HG02981 (cell line): ENCODE data around the gene TTC7B.

Experiments
- ATAC-seq: cut with Tn5 transposase; IDR thresholded peaks from one replicate; pipeline ENCODE4 v1.9.1; 2021; ENCODE audit warnings: mild to moderate bottlenecking, moderate library complexity; ENCODE audit not compliant: unreplicated experiment

TTC7B gene

DNA sequence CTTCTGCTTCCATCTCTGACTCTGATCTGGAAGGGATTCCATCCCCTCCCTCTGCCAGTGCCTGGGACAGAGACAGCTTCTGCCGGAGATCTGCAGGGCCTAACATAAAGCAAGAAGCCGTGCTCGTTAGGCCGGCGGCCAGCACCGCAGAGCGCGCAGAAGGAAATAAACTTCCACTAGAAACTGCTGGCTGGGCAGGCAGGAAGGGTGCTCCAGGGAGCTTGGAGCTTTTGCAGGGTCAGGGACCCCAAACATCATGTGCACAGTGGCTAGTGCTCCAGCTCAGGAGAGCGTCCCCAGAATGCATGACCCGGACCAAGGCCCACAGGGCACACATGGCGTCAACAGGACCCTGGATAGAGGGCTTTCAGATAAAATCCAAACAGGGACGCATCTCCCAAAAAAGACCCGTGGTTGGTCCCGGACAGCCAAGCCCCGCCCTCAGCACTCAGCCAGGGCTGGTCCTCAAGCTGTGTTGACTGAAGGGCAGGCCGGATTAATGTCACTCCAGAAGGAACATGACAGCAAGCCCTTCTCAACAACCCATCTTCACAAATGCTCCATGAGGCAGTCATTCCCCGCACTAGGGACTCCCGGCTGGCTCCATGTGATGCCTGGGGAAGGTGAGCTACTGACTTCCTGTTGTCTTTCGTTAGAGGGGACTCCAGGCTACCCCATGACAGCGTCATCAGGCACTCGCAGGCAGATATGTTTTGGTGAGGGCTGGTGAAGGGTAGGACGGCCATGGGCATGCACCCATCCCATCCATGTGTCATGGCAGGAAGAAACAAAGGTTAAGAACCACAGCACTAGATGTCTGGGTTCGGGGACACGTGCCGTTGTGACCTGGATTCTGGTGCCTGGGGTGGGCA lies 297.9 kb downstream of the TTC7B start:
- no peak for ATAC-seq

DNA sequence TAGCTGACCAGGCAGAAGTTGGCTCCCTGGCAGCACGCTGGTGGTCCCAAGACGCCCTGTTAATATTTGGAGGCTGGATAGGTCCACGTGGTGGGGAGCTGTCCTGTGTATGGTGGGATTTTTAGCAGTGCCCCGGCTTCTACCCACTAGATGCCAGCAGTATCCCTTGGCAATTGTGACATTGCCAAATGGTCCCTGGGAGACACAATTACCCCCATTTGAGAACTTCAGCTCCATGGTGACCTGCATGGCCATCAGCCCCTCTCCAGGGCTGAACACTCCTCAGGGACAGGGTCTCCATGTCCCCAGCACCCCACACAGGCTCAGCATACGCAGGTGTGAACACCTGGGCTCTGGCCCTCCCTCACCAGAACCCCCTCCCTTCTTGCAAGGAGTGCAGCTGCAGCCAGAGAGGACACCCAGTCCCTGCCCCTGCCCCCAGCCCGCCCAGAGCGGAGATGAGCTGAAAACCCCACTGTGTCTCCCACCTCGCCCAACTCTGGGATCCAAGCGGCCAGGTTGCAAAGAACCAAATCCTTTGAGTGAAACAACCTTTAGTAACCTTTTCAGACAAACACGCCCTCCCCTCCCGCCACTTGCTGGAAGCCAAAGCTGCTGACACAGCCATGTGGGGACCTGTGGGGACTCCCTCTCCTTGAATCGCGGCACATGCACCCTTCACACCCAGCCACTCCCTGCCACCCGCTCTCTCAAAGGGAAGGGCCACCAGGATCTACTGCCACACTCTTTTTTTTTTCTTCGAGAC lies 299.0 kb downstream of the TTC7B start:
- ATAC-seq, result no peak

DNA sequence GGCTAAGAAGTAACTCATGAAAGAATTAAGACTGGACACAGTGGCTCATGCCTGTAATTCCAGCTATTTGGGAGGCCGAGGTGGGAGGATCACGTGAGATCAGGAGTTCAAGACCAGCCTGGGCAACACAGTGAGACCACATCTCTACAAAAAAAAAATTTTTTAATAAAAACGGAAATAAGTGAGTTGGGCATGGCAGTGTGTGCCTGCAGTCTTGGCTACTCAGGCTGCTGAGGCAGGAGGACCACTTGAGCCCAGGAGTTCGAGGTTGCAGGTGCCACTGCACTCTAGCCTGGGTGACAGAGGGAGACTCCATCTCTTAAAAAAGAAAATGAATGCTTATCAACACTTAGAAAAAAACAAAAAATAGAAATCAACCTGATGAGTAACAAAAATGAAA lies 301.7 kb downstream of the TTC7B start:
- ATAC-seq, result no peak

DNA sequence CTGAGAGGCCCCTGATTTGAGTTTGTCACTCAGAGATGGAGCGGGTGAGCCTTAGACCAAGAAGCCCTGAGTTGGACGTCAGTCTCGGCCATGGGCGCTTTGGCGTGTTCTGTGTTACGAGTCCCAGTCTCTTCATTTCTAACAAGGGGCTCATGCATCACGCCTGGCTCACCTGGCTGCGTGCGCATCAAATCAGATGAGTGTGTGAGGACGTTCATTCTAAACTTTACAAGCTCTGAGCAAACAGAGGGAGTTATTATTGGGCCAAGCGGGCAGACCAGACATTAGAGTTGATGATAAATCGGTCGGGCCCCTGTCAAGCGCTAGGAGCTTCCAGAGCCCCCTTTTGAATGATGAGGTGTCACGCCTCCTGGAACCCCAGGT lies 302.2 kb downstream of the TTC7B start:
- ATAC-seq, result no peak

DNA sequence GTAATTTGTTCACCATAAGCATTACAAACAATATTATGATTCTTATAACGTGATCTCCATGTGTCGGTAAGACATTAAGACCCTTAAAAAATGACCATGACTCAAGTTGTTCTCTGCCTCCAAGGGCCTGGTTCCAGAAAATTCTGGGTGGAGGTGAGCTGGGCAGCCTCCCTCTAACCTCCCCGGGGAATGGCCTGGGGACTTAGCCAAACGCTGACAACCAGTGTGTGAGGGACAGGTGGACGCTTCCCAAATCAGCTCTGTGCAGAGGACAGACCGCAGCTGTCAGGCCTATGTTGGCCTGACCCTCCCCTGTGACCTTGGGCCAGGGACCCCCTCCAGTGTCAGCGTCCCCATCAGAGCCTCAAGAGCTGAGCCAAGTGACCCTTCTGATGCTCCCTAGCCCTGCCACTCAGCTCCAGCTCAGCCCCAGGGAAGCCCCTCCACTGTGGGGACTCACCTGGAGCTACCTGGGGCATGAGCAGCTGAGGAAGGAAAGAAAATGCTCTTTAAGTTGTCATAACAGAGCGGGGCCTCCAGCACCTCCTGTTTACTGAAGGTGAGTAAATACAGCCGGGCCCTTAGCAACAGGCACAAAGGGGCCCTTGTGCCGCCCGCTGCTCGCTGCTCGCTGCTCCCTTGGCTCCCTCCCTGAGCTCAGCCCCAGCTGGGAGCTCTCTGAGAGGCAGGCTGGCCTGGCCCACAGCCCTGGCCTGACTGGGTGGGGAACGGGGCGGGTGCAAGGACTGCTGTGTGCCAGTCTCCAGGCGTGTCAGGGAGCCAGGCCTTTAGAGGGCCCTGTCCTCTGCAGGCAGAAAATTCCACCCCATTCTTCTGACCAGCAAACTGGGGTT lies 302.8 kb downstream of the TTC7B start:
- no peak for ATAC-seq

DNA sequence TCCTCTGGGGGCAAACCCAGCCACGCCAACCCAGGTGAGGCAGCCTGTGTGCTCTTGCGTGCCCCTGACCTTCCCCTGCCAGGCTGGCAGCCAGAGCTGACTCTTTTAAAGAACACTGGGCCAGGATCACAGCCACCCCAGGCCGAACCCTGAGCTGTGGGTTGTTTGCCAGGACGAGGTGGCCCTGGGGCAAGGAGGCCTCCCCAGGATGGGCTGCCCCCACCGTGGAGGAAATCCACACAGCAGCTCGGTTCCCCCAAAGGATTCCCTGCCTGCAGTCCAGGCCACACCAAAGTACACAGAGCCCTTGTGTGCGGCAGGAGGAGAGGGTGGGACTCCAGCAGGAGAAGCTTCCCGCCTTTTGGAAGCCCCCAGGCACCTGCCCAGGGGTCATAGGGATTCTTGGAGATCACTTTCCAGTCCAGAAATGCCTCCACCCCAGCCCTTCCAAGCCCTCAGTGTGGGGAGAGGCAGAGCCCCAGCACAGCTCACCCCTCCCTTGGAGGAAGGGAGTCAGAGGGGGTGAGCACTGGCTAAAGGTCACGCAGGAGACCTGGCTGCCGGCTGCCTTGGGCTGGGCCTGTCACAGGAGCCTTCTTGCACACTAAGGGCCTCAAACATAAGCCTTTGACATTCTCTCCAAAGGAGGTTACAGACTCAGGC lies 303.8 kb downstream of the TTC7B start:
- no peak for ATAC-seq

DNA sequence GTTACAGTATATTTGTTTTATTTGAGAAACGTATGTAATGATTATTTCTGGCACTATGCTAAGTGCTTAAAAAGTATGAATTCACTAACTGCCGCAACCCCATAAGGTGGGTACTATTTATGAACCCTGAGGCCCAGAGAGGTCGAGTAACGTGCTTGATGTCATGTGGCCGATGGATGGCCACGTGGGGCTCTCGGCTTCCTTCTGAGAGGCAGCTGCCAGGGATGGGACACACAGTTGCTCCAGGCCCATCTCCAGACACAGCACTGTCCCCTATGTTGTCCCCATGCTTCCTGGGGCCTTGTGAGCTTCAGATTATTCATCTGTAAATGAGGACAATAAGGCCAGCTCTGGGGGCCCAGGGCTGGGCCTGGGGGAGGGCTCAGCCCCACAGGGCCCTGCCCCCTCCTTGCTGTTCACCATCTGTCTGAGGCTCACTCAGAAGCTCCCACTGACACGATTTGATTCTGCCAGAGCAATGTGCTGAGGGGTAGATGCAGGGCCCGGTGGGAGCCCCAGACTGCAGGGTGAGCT lies 304.4 kb downstream of the TTC7B start:
- ATAC-seq, result no peak

DNA sequence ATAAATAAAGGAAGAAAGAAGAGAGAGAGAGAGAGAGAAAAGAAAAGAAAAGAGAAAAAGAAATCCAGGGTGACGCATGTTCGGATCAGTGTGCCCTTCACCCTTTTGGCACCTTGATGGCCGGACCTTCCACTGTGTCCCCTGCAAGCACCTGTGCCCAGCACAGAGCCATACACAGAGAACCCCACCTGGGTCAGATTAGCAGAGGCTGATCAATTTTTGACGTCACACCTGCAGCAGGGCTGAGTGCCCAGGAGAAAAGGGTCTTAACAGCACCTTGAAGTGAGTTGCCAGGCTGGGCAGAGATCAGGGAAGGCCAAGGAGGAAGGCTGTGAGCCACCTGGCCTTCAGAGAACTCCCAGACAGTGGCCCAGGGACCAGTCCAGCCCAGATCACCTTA lies 305.0 kb downstream of the TTC7B start:
- ATAC-seq, result no peak

DNA sequence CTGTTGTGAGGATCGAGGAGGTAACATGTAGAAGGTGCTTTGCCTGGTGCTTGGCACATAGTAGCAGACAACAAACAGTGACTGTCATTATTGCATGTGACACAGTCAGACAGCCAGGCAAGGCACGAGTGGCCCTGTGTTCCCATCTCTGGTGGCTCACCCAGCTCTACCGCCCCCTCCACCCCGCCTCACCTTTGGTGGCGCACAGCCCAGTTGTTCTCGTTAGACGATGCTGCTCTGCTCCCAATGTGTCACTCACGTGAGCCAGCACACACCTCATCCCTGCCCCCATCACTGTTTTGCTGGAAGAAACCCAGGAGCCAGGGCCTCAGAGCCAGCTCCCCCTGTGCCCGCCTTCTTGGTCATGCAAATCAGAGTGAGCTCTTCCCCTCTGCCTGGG lies 306.1 kb downstream of the TTC7B start:
- ATAC-seq, result no peak

DNA sequence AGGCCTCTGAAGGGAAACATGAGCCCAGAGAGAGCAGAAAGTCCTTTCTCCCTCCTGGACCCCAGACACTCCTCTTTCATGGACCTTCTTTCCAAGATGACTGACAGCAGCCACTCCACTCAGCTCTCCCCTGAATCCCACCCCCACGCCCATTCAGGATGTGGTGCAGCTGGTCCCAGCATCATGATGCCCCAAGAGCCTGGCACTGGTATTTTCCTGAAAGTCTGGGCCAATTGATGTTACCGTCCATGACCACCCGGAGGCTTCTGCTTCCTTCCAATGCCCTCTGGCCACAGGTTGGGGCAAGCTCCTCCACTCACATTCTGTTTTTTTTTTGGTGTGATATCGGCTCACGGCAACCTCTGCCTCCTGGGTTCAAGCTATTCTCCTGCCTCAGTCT lies 306.8 kb downstream of the TTC7B start:
- no peak for ATAC-seq

DNA sequence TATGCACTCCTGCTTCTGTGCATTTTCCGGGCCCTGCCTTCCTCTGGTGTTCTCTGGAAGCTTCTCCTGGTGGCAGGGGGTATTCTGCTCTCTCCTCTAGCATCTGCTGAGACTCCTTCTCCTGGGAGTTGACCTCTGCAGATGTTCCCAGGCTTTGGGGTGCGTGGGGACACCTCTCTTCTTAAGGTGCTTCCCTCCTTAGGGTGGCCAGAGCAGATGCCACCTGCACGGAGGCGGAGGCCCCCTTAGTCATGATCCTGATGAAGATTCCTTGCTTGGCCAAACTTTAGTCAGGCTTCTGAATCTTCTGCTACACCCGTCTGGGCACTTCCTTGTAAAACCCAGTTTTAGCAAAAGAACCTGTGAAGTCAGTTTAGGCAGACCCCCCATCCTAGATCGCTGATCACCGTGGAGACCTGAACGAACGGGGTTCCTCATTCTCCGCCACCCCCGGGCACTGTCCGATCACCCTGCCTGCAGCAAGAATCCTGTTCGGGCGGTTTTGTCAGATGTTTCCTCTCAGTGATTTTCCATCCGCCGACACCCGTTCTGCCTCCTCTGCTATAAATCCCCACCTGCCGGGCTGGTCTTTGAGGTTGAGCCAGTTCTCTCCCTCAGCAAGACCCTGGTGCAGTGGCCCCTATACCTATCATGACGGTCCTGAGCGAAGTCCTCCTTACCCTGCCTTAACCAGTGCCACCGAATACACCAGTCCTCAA lies 307.5 kb downstream of the TTC7B start:
- ATAC-seq, result no peak

DNA sequence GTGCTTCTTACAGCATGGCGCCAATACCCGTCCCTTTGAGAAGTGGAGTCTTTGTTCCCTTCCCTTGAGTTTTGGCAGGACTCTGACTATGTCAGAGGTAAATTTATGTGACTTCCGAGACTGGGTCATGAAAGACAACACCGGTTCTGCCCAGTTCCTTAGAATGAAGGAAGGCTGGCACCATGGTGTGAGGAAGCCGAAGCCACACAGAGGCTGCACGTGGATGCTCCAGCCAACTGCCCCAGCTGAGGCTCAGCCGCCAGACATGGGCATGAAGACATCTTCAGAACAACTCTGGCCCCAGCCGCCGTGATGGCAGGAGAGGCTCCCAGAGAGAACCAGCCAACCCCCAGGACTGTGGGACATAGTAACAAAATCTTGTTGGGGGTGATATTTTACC lies 308.2 kb downstream of the TTC7B start:
- ATAC-seq, result no peak

DNA sequence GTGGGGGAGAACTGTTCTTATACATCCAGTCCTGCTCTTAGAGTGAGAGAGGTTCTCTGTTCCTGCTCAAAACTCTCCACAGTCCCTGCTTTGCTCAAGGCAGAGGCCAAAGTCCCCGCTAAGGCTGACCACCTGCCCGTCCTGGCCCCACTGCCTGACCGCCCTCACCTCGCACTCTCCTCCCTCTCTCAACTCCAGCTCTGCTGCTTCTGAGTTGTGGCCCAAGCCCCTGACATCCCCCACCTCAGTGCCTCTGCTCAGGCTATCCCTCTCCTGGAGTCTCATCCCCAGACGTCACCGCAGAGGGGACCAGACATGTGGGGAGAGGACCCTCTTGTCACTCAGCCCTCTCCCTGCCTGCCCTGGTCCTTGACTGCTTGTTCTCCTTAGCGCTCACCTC lies 308.8 kb downstream of the TTC7B start:
- ATAC-seq, result no peak

DNA sequence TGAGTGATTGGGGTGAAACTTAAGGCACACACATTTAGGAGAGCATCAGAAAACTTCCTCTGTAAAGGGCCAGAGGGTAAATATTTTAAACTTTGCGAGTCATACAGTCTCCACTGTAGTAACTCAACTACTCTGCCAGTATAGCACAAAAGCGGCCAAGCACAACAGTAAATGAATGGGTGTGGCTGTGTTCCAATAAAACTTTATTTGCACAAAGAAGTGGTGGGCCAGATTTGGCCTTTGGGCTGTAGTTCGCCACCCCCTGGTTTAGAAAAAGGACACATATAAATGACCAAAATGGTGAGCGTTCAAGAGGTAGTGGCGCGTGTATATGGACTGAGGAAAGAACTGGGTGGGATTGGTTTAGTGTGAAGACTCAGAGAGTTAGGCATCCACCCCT lies 309.5 kb downstream of the TTC7B start:
- ATAC-seq, result no peak

DNA sequence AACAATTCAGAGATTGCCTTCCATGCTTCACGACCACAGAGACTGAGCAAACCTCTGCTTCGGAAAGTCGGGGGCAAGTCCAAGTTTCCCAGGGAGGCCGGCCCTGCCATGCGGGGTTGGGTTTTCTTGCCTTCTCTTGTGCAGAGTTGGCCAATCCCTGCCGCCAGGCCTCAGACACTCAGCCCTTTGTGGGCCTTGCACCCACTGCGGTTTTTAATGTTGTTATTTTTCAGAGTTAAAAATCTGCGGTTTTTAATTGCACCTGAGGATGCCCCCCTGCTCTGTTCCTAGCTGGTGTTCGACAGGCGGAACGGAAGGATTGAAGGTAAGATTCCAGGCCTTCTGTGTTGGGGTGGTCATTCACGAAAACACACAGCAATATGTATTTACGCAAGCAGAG lies 310.7 kb downstream of the TTC7B start:
- no peak for ATAC-seq

DNA sequence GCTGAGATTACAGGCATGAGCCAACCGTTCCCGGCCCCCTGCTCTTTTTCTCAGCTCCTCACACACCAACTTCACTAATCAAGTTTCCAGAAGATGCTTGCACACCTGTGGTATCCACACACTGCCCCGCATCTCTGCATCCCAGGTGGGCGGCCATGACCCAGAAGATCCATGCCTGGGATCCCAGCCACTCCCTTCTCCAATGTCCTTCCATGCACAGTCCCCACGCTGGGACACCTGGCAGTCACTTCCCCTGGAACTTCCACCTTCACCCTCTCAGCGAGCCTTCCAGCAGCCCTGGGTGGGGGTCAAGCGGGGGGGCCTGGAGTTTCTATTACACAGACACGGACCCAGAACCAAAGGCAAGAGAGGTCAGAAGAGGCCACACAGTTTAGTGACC lies 311.6 kb downstream of the TTC7B start:
- ATAC-seq, result no peak

DNA sequence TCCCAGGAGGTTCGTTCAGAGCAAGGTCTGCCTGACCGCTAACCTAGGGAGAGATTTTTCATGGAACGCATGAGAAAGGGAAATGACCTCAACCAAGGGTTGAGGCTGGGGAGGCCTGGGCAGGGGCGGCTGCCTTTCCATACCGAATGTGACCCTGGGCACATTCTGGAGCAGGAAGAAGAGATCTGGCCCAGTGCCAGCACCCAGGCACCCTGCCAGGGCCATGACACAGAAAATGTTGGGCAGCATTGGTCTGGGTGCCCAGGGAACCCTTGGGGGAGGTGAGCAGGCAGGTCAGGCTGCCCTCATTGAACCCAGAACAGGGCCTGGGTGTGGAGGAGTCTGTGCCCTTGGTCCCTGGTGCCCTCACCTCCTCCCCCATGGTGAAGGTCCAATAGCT lies 312.6 kb downstream of the TTC7B start:
- ATAC-seq, result no peak

DNA sequence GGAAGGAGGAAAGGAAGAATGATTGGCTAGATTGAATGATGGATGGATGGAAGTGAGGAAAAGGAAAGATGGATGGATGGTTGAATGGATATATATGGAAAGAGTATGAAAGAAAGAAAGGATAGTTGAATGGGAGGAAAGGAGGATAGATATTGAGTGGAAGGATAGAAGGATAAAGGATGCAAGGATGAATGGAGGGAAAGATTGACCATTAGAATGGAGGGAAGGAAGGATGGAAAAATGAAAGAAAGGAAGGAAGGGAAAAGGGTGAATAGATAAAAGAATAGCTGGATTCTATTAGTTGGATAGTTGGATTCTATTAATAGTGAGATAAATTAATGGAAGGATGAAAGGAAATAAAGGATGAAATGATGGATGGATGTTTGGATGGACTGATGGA lies 313.5 kb downstream of the TTC7B start:
- ATAC-seq, result no peak

DNA sequence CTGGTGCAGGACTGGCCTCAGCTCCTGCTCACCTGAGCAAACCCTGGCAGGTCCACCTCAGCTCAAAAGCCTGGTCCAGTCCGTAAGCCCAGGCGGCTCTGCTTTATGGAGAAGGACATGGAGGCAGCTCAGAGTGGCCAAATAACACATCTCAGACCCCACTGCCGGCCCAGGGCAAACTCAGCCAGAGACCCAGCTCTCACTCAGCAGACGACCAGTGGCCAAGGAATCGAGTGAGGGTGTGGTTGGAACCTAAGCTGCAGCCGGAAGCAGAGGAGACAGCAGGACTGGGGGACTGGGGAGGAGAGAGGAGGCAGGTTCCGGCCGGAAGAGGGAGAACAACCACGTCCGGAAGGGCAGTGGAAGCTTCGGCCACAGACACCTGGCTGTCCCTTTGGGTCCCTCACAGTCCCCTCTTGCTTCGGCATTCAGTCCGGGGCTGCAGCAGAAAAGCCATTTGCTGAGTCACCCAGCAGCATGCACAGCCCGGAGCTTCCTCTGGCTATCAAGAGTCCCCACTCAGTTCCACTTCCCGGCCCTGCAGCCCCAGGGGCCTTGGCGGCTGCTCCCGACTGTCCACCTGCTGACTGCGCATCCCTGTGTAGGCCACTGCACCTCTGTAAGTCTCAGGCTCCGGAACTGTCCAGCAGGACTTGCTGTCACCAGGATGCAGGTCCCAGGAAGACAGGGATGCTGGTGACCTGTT lies 315.4 kb downstream of the TTC7B start:
- no peak for ATAC-seq
